ENCODE measurements around the gene TIFAB.

Gene TIFAB

GRCh38 chr5:135422419-135422818, 29.7 kb downstream of the TIFAB start:
- DNase-seq, result no peak

GRCh38 chr5:135417083-135417482, 35.1 kb downstream of the TIFAB start:
- no peak for DNase-seq

- no peak for DNase-seq
Measured at GRCh38 chr5:135405082-135405481, 47.1 kb downstream of the TIFAB start.

GRCh38 chr5:135402031-135402430, 50.1 kb downstream of the TIFAB start:
- no peak for DNase-seq

GRCh38 chr5:135400866-135401265, 51.3 kb downstream of the TIFAB start:
- no peak for DNase-seq

- no peak for DNase-seq
Measured at GRCh38 chr5:135399794-135400542, 52.2 kb downstream of the TIFAB start.

GRCh38 chr5:135398855-135399793, 53.0 kb downstream of the TIFAB start, which contains the start of gene MACROH2A1:
TSS of gene MACROH2A1 (minus strand) at chr5:135399231. CDS start at chr5:135389093, 10,138 bp downstream.
- DNase-seq, result peak; percentile 93

- DNase-seq, result peak; percentile 78
Measured at GRCh38 chr5:135398160-135398854, 53.8 kb downstream of the TIFAB start.

All from activated effector memory CD4-positive, alpha-beta T cell treated with anti-CD3 and anti-CD28 coated beads, Interleukin-2, amount 50 U/mL, for 16 hours (primary cell).